Mucosa of descending colon (tissue), 3 donors: ENCODE results near the gene KRT6C. TPM values are rescaled to one million over a fixed set of nuclear protein-coding genes. Genes with fewer than 3 reads are reported as not detected.

ENCODE experiments used
- ATAC-seq: fragments of 200-7000 bp; cut with Tn5 transposase; one replicate; pipeline ENCODE4 v1.9.1; 2020; ENCODE audit warnings: mild to moderate bottlenecking, moderate library complexity
- DNase-seq, 3 donors: peaks; one replicate each; pipeline ENCODE4 v3.0.0-alpha.2; 2020
- H3K36me3 ChIP-seq: fragments of 200-600 bp; one replicate; pipeline ENCODE4 v1.8.0; 2021; ENCODE audit warnings: low read depth, mild to moderate bottlenecking
- H3K4me1 ChIP-seq: fragments of 200-600 bp; one replicate; pipeline ENCODE4 v1.8.0; 2021; ENCODE audit warnings: low read depth, mild to moderate bottlenecking
- H3K4me3 ChIP-seq: fragments of 200-600 bp; one replicate; pipeline ENCODE4 v1.8.0; 2021; ENCODE audit warnings: mild to moderate bottlenecking
- H3K9me3 ChIP-seq: fragments of 200-600 bp; one replicate; pipeline ENCODE4 v1.8.0; 2021; ENCODE audit warnings: mild to moderate bottlenecking
- CTCF ChIP-seq: fragments of 200-600 bp; IDR thresholded peaks from one replicate; pipeline ENCODE4 v1.8.0; 2022; ENCODE audit warnings: antibody characterized with exemption, mild to moderate bottlenecking
- intact Hi-C, 2 donors: fragments of 100-400 bp; cut with DNase I in 1 of 2; cut with micrococcal nuclease in 1 of 2; formaldehyde crosslinking; loops; one replicate each; pipeline versions ENCODE4 v1.11.0 to v1.11.1; 2022; cut with DNase I, micrococcal nuclease
- total RNA-seq, 3 donors: library from RNA; stranded (reverse); fragmentation: NEBNext Ultra II Directional in 2 of 3; extraction: Animal tissue kit (Norgen Biotek cat#: 25700) in 2 of 3; gene quantifications; one replicate each; pipeline versions ENCODE4 v1.2.1 to v1.2.4, GENCODE V29; 2021 to 2023
- donor health status: DM: no; HTN: no; CAD: no; lungs with moderate emphysema.
- donor health status: DM: no; HTN: no; CAD: no.
- donor health status: DM: no; HTN: yes; CAD: no.

Gene KRT6C
- total RNA-seq, 3 donors from 2014 or later = 0.20 TPM; not detected in 2

- no peak for DNase-seq
Measured at GRCh38 chr12:52519387-52519703, 45.7 kb upstream of the KRT6C start.

GRCh38 chr12:52518574-52519386 lies 45.2 kb upstream of the KRT6C start:
- H3K36me3 ChIP-seq = no peaks in the 10 kb centered on the region
- TF ChIP-seq CTCF = no peak
- DNase-seq = no peak
- no peak for ATAC-seq
- no peaks in the 10 kb centered on the region for H3K4me1 ChIP-seq
- intact Hi-C loops = no loop called here
- H3K9me3 ChIP-seq = no peaks in the 10 kb centered on the region
- no peak overlapping the region for H3K4me3 ChIP-seq

More at GRCh38 chr12:52519387-52519703, 45.7 kb upstream of the KRT6C start:
- H3K4me3 ChIP-seq = no peak overlapping the region
- H3K36me3 ChIP-seq = no peaks in the 10 kb centered on the region
- intact Hi-C loops = no loop called here
- no peak for TF ChIP-seq CTCF
- no peak for ATAC-seq
- H3K4me1 ChIP-seq = no peaks in the 10 kb centered on the region
- no peaks in the 10 kb centered on the region for H3K9me3 ChIP-seq

- no peak for TF ChIP-seq CTCF
- H3K4me1 ChIP-seq = no peaks in the 10 kb centered on the region
- ATAC-seq (no peak), DNase-seq (no peak)
- H3K4me3 ChIP-seq = no peak overlapping the region
- intact Hi-C loops = no loop called here
- H3K36me3 ChIP-seq = no peaks in the 10 kb centered on the region
- no peaks in the 10 kb centered on the region for H3K9me3 ChIP-seq
Measured at GRCh38 chr12:52517888-52518287, 44.3 kb upstream of the KRT6C start.

- ATAC-seq = no peak
- no peak for DNase-seq
- intact Hi-C loops = no loop called here
- Histone ChIP-seq H3K4me3 (no peak overlapping the region), H3K4me1 (no peaks in the 10 kb centered on the region), H3K36me3 (no peaks in the 10 kb centered on the region), H3K9me3 (no peaks in the 10 kb centered on the region)
- no peak for TF ChIP-seq CTCF
Measured at GRCh38 chr12:52517005-52517835, 43.6 kb upstream of the KRT6C start.

GRCh38 chr12:52515927-52516831 lies 42.6 kb upstream of the KRT6C start:
- no peak for TF ChIP-seq CTCF
- DNase-seq (no peak), ATAC-seq (no peak)
- Histone ChIP-seq H3K36me3 (no peaks in the 10 kb centered on the region), H3K4me1 (no peaks in the 10 kb centered on the region), H3K4me3 (no peak overlapping the region), H3K9me3 (no peaks in the 10 kb centered on the region)
- intact Hi-C loops = no loop called here
